SK-N-DZ (cell line): ENCODE results near the gene USHBP1. TPM values are rescaled to one million over a fixed set of nuclear protein-coding genes. Genes with fewer than 3 reads are reported as not detected.
A peak's percentile ranks its signal among the peaks of the same experiment; 100 is the strongest.

Source experiments
- DNase-seq: peaks from one replicate; pipeline ENCODE4 v3.0.0-alpha.2; 2015; ENCODE audit warnings: low spot score
- polyA plus RNA-seq, 2 experiments: library from polyadenylated mRNA; depleted of rRNA; stranded (reverse); fragments of >200 nt; gene quantifications; 2 replicates each; pipeline ENCODE4 v1.2.3, GENCODE V29; 2014

Gene USHBP1, protein sequence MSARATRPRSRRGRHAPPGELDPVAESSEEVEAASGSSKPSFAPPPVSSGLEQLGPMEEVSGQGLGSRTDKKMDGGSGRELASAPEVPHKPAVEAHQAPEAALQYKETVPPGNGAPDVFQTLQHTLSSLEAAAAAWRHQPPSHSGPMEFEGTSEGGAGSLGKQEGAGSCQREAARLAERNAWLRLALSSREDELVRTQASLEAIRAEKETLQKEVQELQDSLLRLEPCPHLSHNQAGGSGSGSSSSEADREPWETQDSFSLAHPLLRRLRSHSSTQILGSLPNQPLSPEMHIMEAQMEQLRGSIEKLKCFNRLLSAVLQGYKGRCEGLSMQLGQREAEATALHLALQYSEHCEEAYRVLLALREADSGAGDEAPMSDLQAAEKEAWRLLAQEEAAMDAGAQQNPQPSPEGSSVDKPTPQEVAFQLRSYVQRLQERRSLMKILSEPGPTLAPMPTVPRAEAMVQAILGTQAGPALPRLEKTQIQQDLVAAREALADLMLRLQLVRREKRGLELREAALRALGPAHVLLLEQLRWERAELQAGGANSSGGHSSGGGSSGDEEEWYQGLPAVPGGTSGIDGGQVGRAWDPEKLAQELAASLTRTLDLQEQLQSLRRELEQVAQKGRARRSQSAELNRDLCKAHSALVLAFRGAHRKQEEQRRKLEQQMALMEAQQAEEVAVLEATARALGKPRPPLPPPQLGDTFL
- 0.02 and 0.45 TPM in 2 replicates for polyA plus RNA-seq (2014; cell fraction: cytosol; rRNA removed)
- 0.24 and 0.28 TPM in 2 replicates for polyA plus RNA-seq (2014; cell fraction: nucleus; rRNA removed)

DNA sequence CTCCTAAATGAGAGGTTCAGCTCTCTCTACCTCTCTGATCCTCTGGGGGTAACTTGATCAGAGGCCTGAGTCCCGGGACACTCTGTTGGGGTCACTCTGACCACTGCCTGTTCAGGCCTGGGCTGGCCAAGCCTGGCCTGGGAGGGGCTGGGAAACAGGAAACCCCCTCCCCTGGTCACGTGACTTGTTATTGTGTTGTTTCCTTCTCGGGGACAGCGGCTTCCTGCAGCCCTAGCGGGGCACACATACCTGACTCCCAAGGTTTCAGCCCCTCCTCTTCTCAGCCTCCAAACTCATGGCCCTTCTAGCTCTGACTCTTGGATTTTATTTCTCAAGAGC is at the start of gene USHBP1:
Gene USHBP1 (minus strand): TSS at position 105 of the 339 bp plus-strand sequence. CDS start 446 bp downstream, outside the sequence.
- no peak for DNase-seq

DNA sequence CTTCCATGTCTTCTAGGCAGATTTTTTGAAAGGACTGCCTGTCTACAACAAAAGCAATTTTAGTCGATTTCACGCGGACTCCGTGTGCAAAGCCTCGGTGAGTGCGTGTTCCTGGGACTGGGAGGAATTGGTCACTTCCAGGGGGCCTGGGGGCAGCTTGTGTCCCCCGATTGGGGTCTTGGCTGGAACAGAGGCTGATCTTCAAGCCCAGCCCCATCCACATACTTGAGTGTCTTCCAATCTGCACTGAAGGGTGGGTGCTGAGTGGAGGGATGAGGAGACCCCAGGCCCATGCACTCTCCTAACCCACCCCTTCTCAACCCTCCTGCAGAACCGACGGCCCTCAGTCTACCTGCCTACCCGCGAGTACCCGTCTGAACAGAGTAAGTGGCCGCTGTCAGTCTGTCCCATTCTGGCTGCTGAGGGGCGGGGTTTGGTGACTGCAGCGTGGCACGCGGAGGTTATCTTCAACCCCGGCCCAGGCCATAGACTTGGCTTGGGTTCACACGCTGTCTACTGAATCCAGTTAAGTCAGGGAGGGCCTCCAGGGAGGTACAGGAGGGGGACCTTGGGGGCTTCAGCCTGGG is 49.6 kb upstream of the USHBP1 start:
- DNase-seq, result no peak

DNA sequence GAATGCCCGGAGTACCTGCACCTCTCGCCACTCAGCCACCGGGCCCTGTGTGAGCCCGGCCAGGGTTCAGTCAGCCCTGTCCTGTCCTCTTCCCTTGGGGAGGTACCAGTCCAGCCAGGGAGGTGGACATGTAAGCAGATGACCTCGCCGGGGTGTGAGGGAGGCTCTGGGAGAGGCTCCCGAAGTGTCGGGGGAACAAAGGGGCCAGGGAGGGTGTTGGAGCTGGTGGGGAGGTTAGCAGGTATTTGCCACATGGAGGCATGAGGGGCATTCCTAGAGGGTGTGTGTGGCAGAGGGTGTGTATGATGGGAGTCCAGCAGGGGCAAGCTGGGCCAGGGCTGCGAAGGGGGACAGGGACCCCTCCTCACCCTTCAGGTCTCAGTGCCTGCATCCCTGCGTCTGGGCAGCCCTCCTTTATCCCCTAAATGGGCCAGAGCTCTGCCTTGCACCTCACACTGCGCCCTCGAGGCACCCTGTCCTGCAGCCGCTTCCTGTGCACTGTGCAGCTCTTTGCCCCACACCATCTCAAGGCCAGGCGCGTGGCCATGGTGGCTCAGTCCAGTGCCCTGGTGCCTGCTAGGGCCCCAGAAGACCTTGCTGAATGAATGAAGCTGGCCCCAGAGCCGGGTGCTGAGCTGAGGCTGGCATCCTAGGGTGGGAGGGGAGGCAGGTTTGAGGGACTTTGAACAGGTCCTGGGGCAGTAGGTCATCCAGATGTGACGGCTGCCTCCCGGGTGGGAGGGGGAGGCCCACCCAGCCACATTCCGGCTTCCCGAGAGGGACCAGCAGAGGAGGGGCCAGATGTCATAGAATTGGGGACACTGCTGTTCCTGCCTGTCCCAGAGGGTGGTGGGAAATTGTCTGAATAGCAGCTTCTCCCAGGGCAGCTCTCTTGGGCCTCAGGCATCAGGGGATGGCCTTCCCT is 47.9 kb upstream of the USHBP1 start:
- no peak for DNase-seq

DNA sequence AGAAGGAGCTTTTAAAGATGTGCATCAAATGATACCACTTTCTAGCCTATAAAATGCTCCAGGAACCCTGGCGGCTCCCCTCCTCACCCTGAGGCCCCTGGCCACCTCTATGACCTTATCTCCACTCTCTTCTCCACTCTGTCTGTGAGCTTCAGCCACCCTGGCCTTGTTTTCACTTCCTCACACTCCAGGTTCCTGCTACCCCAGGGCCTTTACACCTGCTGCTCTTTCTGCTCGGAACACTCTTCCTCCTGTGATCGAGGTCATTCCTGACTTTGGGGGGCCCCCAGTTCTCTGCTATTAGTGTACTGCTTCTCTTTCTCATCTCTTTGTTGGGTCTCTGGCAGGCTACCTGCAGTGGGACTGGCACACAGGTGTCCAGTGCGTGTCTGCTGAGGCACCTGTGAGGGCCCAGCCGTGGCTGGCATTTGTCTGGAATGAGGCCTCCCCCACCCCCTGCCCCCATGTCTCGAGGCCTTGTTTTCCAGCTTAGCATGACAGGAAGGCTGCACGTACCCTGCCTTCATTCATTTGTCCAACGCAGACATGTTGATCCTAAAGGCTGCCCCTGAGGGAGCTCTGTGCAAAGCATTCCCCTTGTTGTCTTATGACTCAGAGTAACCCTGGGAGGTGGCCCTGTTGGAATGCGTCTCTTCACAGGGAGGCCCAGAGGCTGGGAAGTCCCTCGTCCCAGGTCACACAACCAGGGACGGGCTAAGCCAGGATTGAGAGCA is 47.1 kb upstream of the USHBP1 start:
- DNase-seq, result no peak

DNA sequence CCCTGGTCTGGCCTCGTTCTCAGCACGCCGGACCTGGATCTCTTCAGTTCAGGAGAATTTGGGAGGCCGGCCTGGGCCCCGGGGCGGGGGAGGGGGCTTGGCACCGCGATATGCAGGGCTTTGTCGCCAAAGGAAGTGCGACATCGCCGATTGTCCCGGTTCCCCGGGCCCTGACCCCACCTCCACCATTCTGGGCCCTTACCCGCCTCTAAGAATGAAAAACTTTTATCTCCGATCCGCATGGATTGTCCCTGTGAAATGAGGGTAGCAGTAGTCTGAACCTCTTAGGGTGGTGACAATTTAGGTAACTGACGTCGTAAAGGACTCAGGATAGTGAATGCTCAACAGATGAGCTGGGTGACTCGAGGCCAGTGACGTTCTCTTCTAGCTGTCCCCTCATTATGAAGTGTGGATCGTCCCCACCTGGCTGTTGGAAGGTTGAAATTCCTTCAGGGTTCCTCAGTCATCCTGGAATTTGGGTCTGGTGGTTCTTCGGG is 45.5 kb upstream of the USHBP1 start:
- no peak for DNase-seq

DNA sequence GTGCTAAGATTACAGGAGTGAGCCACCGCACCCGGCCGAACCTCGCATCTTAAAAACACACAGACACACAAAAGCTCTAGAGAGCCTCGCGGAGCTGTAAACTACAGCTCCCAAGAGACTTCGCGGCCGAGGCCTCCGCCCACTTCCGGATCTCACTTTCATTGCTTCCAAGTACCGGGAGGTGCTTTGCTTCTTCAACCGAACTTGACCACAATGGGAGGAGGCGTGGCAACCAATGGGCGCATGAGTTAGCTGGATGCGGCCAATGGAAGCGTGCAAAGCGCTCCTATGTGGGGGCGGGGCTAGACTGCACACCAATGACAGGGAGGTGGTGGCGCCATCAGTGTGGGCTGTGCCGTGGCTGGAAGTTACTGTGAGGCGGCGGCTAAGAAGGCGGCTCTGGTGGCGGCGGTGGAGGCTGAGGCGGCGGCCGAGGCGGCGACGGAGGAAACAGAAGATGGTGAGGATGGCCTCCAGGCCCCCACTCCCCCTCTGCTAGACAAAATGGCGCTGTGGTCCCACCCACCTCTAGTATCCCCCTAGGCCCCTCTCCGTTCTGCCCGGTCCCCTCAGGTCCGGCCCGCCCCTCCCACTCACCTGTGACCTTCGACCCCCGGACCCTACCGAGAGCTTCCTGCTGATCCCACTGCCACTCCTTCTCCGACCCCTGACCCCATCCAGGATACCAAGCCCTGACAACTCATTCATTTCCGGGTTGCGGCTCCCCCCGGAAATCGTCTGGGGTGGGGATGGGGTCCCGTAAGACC is 44.8 kb upstream of the USHBP1 start, which contains the start of gene DDA1:
Gene DDA1 (plus strand): TSS at position 366 of the 767 bp plus-strand sequence. CDS start 92 bp downstream, at position 458.
- peak; percentile 100 for DNase-seq

DNA sequence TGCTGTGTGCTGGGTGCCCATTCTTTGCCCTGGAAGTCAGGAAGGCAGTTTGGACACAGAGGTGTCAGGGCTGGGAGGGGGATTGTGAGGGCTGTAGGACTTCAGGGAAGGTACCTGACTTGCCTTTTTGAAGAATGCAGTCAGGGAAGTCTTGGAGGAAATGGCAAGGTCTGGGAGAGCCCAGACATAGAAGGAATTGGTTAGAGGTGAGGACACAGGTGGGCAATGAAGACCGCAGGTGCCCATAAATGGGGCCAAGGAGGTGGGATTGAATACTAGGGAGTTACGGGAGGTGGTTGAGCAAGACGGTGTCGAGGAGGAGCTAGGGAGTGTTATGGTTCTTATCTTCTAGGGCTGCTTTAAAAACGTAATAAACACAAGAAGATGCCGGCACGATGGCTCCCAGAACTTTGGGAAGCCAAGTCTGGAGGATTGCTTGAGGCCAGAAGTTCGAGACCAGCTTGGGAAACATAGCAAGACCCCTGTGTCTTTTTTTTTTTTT is 43.4 kb upstream of the USHBP1 start:
- DNase-seq, result no peak

DNA sequence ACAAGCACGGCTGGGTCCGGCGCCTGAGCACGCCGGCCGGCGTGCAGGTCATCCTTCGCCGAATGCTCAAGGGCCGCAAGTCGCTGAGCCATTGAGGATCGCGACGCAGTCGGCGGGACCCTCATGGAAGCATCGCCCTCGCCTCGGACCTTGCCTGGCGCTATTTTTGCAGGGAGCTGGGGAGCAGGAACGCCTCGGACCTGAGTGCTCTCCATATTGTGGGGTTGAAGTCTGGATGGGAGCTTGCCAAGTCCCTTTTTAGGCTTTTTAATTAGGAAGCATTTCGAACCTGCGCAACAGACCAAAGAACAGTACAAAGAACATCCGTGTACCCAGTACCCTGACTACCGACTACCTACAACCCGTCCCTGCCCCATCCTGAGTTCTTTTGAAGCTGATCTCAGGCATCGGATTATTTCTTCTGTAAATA is 41.8 kb upstream of the USHBP1 start:
- no peak for DNase-seq

DNA sequence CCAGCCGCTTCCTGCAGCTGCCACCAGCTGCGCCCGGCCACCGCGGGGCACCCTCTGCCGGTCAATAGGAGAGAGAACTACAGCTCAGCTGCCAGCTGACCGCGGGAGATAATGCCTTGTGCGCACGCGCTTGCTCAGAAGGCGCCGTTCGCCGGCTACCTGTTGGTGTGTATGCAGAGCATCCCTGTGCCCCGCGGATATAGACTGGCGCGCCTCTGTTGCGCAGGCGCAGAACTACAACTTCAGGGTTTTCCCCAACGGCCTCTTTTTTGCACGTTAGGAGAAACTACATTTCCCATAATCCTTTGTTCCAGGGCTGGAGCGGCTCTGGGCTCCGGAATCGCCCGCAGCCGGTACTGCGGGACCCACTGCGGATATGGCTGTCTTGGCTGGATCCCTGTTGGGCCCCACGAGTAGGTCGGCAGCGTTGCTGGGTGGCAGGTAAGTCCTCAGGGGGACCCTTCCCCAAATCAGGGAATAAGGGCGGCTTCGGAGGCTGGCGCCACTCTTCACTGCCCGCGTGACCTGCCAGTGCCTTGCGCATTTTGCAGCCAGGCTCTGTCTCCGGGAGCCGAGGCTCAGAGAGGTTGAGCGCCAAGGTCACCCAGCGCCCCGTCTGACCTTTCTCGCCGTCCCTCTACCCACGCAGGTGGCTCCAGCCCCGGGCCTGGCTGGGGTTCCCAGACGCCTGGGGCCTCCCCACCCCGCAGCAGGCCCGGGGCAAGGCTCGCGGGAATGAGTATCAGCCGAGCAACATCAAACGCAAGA is 41.2 kb upstream of the USHBP1 start, which contains the start of gene MRPL34:
Gene MRPL34 (plus strand): TSS at position 356 of the 768 bp plus-strand sequence. CDS start 21 bp downstream, at position 377.
- peak; percentile 99 for DNase-seq

DNA sequence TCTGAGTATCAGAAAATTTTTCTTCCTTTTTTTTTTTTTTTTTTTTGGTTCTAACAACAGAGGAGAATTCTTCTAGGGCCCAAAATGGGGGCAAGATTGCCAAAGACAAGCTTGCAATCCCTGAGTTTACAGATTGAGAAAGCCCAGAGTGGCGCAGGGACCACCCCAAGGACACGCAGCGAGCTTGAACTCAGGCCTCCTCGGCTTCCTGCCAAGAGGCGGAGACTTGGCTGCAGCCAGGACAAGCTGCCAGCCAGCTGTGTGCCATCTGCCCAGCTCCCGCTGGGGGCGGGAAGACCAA is 40.6 kb upstream of the USHBP1 start:
- no peak for DNase-seq

DNA sequence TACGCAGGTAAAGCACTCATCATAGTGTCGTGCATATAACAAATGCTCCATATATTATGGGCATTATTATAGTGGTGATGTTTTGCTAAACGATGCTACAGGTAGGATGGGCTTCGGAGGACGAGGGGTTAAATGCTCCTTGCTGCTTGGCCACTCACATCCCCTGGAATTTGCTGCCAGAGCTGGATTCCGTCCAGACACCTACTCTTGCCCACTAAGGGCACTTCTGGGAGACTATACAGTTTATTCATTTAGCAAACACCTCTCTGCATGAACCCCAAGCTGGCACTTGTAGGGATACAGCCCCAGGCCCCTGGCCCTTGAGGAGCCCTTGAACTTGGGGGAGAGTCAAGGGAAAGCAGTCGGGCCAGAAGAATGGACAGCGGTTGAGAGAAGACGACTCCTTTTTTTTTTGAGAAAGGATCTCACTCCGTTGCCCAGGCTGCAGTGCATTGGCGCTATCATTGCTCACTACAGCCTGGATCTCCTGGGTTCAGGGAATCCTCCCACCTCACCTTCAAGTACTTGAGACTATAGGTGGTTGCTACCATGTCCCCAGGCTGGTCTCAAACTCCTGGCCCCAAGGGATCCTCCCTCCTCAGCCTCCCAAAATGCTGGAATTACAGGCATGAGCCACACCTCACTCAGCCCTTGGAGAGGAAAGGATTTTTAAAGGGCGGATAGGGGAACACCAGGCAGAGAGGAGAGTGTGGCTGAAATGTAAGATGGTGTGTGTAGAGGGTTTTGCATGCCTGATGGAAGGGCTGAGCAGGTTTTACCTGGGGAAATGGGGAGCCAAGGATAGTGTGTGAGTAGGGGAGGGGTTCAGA is 40.1 kb upstream of the USHBP1 start:
- no peak for DNase-seq

DNA sequence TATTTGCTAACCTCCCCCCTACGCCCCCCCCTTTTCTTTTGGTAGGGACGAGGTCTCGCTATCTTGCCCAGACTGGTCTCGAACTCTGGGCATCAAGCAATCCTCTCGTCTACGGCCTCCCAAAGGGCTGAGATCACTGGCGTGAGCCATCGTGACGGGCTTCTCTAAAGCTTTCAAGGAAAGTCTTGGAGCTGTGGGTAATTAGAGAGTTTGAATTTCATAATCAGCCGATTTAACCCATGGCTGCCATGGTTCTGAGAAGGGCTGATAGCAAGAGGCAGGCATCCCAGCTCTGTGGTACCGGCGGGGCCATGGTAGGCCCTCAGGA is 39.4 kb upstream of the USHBP1 start:
- DNase-seq, result no peak

DNA sequence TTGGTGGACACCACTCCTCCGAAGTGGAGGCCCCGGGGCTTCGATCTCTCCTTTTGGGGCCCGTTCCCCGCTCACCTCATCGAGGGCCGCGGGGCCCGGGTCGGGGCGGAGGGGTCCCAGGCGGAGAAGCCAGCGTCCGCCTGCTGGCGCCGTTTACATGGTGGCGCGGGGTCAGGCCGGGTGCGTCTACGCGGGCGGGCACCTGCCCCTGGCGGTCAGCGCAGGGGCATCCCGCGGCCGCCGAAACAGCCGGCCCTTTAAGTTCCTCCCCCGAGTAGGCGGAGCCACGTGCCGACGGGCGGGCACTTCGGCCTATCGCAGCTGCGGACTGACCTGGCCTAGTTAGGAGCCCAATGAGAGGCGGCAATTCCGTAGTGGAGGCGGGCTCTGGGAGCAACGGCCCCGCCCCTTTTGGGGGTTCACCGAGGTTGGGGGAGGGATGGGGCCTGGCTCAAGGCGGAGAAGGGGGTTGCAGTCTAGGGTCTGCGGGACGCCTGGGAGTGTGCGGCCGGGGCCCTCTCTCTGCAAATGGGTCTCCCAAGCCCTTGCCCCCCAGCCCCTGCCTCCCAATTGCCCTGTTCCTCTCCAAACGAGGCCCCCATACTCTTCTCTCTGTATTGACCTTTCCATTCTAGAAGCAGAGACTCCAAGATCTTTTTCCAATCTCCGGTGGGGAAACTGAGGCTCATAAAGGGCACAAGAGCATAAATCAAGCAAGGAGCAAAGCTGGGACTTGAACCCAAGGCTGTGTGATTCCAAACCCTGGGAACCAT is 38.8 kb upstream of the USHBP1 start, which contains the start of gene ABHD8:
Gene ABHD8 (minus strand): TSS at position 259 of the 773 bp plus-strand sequence. CDS start 1,809 bp downstream, outside the sequence.
- DNase-seq, result peak; percentile 94

DNA sequence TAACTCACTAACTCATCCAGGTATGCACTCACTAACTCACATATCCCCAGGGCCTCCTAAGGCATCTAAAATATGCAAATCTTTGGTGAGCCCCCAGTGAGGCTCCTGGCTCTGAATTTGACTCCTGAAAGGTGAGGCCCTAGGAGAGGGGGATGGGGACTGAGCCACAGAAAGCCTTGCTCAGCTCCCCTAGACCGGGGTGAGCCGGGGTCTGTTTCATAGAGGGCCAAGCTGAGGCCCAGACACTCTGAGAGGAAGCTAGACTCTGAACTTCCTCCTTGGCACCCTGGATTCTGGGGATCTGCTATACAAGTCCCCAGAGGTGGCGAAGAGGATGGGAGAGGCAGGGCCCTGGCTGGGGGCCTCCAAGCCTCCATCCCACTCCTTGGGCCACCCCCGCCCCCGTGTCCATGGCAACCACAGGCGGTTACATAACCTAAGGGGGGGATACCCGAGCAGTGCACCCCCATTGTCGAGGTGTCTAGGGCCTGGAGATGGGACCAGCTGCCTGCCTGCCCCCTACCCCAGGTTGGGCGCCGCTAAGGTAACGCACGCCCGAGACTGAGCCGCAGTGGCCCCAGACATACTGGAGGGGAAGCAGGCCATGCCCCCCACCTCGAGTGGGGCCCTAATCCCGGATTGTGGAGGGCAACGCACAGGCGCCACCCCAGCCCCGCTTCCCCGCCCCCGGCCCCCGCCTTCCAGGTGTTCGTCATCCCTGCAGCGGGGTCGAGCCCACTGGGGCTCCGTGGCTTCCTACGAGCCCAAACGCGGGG is 38.0 kb upstream of the USHBP1 start:
- no peak for DNase-seq

DNA sequence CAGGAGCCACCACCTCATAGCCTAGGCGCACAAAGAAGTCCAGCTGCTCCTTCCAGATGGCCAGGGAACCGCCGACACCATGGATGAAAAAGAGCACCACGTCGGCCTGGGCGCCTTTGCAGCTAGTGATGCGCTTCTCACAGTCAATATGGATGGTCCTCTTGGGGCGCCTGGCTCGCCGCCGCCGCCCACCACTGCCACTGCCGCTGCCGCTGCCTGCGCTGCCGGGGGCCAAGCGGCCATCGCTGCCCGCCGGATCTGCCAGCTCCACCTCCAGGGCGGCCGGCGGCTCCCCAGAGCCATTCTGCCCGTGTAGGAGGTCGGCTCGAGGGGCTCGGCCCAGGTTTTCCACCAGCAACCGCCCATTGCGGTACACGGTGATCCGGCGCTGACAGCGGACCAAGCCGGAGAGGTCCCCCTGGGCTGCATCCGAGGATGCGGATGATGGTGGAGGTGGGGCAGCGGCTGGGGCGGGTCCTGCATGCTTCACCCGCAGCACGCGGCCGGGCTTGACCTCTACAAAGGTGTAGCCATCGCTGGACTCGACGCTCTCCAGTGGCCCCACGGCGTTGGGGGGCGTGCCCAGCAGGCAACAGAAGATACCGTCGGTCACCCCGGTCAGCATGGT is 36.6 kb upstream of the USHBP1 start:
- no peak for DNase-seq

DNA sequence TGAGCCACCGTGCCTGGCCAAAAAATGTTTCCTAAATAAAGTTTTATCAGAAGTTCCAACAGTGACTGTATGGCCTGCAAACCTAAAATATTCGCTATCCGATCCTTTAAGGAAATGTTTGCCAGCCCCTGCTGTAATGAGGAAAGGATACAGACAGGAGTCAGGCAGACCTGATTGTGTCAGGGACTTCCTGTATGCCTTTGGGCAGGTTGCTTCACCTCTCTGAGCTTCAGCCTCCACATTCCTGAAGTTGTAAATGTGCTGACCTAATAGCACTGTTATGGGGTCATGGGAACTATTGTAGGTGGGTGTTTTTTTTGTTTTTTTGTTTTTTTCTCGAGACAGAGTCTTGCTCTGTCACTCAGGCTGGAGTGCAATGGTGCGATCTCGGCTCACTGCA is 32.4 kb upstream of the USHBP1 start:
- DNase-seq, result no peak
